HPDE6-E6E7 (cell line): ENCODE results near the gene SHANK1.

ENCODE experiments used
- DNase-seq: peaks from one replicate; pipeline ENCODE4 v3.0.0; 2011; ENCODE audit warnings: missing footprints; ENCODE audit errors: extremely low spot score

The SHANK1 gene

DNA sequence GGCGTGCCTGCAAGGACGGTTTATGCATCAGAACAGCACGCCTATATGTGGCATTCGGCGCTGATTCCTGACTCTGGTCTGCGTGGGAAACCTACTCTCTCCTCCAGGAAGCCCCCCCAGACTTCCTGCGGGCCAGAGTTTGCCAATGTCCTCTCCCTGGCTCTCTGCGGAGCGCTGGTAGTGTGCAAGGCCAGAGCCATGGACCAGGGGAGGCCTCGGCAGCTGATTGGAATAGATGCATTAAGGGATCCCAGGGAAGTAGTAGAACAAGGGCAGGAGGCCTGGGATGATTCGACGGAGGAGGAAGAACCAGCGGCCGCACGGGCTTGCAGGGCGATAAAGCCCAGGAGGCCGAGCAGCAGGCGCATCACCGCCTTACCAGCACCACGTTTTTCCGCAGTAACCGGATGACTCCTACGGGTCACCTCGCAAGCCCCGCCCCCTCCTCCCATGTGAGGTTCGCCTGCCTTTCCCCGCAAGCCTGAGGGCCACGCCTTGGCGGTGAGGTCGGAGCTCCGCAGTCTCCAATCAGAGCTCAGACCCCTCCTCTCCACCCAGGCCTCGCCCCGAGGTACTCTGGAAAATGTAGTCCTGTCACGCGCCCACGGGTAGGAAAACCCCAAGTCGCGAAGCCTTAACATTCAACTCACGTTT lies 8.6 kb upstream of the SHANK1 start:
- no peak for DNase-seq

DNA sequence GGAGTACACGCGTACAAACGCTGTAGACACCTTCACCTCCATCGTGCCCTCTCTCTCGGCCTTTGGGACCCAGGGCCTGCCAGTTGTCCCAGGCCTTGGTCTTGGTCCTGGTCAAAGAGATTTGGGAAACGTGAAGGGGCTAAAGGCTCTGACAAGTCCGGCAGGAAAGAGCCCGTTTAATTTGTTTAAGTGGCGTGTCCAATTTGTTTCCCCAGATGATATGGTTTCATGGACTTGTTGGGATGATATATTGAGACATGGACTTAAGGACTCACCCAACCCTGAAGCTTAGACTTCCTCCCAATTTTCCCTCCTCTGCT lies 6.3 kb upstream of the SHANK1 start:
- DNase-seq: no peak

GRCh38 chr19:50725218-50725910 lies 5.8 kb upstream of the SHANK1 start:
- no peak for DNase-seq

DNA sequence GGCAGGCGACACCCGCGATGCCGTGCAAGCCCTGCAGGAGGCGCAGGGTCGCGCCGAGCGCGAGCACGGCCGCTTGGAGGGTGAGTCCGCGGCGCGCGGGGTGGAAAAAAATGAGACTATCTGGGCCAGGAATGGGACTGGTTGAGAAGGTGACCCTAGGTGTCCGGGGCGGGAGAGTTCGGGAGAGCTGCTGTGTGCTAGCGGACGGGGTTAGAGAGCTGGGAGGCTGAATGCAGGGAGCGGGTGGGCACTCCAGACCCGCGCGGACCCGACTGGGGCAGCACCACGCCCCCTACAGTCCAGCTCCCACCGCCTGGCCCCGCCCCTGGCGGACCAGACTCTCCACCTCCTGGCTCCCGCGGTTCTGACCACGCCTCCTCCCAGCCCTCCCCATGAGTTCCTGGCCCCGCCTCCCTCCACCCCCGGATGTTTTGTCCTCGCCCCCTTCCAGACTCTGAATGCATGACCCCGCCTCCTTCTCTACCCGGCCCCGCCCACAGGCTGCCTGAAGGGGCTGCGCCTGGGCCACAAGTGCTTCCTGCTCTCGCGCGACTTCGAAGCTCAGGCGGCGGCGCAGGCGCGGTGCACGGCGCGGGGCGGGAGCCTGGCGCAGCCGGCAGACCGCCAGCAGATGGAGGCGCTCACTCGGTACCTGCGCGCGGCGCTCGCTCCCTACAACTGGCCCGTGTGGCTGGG lies 5.1 kb upstream of the SHANK1 start:
- peak; percentile 63 for DNase-seq

DNA sequence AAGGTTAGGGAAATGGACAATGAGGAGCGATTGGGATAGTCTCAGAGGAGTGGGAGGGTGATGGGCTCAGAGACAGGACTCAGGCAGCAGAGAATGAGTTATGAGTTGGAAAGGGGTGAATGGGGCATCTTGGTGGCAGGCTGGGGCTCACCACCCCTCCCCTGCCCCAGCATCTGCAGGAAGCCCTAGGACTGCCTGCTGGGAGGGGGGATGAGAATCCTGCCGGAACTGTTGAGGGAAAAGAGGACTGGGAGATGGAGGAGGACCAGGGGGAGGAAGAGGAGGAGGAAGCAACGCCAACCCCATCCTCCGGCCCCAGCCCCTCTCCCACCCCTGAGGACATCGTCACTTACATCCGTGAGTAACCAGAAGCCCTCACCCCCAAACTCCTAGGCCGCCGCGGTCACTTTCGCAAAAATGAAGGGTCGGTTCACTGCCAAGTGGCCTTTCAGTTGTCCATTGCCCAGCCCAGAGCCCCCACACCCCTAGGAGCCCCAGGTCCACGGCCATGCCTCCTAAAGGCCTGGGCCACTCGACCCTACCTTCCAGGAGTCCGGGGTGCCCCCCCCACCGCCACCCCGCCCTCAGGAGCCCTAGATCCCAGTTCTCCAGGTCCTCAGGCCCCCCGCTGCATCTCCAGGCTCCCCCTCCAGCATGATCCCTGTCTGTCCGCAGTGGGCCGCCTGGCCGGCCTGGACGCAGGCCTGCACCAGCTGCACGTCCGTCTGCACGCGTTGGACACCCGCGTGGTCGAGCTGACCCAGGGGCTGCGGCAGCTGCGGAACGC lies 4.3 kb upstream of the SHANK1 start:
- DNase-seq: no peak

DNA sequence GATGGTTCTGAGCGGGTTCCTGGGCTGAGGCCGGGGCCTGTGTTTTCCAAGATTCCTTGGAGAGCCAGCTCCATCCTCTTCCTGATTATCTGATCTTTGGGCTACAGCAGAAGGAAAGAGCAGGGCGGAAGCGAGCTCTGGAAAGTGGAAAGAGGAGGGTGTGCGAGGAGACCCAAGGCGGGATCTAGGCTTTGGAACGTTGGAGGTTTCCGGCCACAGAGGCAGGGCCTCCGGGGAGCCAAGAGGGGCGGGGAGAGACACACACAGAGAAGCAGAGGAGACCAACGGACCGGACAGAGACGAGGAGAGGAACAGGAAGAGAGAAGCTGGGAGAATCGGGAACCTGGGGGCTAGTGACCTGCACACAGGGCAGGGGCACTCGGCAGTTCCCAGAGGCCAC lies 3.5 kb upstream of the SHANK1 start, which contains the start of gene CLEC11A:
TSS of gene CLEC11A (plus strand) at position 296 of the 400 bp plus-strand sequence. CDS start 162 bp downstream, outside the sequence.
- DNase-seq: no peak

- no peak for DNase-seq
These were observed 2.8 kb upstream of the SHANK1 start for GRCh38 chr19:50722201-50723013.

GRCh38 chr19:50721441-50722137 lies 2.0 kb upstream of the SHANK1 start:
- DNase-seq: no peak

DNA sequence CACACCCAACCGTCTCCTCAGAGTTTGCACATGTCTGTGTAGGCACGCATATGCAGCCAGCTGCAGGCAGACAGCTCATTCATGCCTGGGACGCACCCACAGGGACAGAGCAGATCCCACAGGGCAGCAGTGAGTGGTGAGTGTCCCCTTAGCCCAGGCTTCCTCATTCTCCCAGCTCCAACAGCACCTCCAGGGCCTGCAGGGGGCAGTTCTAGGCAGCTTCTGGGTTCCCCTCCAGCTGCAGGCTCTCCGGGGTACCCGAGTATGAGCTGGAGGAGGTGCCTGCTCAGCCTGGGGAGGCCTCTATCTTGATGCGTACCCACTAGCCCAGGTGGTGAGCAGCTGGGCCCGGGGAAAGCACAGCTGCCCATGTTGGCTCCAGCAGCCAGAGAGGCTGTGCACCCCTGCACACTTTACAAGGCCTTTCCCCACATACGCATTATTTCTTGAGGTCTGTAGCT lies 1.3 kb upstream of the SHANK1 start:
- DNase-seq: no peak

- DNase-seq: no peak
These were observed 749 bp upstream of the SHANK1 start for GRCh38 chr19:50720181-50720920.

GRCh38 chr19:50719119-50719435 lies 525 bp downstream of the SHANK1 start:
- DNase-seq: no peak

- no peak for DNase-seq
These were observed 1.1 kb downstream of the SHANK1 start for GRCh38 chr19:50718255-50719118.

DNA sequence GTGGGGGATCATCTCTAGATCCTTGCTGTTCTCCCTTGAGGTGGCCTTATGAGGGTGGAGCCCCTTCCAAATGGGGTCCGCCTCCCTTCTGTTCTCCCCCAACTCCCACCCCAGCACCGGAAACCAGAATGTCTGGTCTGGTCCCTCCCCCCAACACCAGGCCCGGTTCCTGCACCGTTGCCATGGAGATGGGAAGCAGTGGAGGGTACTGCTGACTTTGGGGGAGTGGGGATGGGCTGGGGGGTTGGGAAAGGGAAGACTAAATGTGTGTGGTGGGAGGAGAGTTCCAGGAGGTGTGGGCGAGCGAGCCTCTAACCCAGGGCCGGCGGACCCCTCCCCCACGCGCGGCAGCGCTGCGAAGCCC lies 1.7 kb downstream of the SHANK1 start:
- no peak for DNase-seq

- no peak for DNase-seq
These were observed 2.4 kb downstream of the SHANK1 start for GRCh38 chr19:50717026-50717723.

DNA sequence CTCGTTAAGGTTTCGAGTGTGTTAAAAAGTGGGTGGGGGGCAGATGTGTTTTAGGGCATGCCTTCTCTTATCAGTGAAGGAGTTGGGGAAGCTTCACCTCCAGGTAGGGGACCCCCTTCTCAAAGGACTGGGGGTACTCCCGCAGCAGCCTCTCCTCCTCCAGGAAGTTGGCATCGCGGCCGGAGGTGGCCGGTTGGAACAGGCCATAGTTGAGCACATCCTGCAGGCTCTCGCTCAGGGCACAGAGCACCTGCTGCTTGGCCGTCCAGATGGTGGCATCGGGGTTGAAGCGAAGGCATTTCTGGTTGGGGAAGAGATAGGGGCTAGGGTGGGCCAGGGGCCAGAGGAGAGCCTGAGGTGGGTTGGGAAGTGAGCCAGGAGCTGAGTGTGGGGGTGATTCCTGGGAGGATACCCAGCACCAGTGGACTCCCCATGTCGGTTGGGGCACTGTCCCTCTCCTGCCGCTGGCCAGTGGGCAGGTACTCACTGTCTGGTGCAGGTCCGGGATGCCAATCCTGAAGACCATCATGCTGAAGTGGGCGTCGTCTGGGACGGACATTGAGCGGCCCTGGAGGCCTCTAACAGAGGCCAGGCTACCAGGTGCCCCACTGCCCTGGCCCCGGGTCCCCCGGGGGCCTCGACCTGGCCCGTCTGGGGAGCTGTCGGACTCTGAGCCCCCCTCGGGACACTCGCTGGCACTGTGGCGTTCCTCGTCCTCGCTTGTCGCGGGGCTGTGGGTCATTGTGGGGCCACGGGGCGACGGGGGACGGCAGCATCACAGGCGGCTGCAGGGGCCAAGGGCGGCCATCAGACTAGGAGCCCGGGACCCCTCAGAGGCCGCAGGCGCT lies 3.2 kb downstream of the SHANK1 start:
- DNase-seq: no peak

DNA sequence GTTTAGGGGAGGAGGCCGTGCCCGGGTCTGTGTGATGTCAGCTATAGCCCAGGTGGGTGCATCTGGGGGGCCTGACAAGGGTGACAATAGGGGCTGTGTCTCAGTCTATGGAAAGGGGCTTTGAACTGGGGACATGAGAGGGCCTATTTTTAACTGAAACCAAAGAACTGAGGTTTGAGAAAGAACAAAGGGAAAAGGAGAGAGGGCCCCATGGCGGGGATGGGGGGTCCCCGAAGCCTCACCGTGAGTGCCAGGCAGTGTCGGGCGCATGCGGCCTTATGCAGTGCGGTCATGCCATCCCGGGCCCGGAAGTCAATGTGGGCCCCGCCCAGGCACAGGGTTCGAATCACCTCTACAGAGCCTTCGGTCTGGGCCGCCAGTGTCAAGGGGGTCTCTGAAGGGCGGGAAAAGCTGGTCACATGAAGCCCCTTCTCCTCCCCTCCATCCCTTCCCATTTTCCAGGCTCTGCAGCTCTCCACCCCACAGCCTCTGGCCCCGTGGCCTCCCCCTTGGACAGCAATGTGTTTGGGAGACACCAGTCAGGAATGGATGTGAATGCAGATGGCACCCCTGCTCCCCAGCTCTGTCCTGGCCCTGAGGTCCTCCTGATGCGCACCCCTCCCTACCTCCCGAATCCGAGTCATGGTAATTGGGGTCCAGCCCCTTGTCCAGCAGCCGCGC lies 5.9 kb downstream of the SHANK1 start:
- no peak for DNase-seq

DNA sequence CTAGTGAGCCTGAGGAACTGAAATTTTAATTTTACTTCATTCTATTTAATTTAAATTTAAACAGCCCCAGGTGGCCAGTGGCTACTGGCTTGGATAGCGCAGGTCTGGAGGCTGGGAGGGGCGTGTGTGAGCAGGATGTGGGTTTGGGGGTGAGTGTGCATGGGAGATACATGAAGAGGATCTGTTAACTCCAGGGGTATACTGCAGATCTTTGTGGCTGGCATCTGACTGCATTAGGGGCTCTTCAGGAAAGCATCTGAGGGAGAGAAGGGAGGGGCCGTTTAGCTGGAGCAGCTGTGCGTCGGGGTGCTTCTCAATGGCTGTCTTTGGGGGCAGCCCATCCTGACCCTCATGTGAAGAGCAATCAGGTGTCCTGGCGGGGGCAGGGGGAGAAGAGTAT lies 6.8 kb downstream of the SHANK1 start:
- no peak for DNase-seq
